Endothelial cell (in vitro differentiated cells): ENCODE results near the gene PPARD. TPM values are rescaled to one million over a fixed set of nuclear protein-coding genes. Genes with fewer than 3 reads are reported as not detected.

ENCODE experiments used
- DNase-seq: peaks from one replicate; pipeline ENCODE4 v3.0.0; 2021; ENCODE audit warnings: low spot score
- H3K27ac Mint-ChIP-seq: one replicate; pipeline ENCODE4 v1.8.0; 2021; ENCODE audit warnings: mixed read lengths, inconsistent platforms; ENCODE audit not compliant: unreplicated experiment
- H3K27me3 Mint-ChIP-seq: one replicate; pipeline ENCODE4 v1.8.0; 2021; ENCODE audit warnings: mild to moderate bottlenecking, moderate library complexity, mixed read lengths, inconsistent platforms; ENCODE audit not compliant: unreplicated experiment
- H3K36me3 Mint-ChIP-seq: one replicate; pipeline ENCODE4 v1.8.0; 2021; ENCODE audit warnings: mild to moderate bottlenecking, low read depth, mixed read lengths, inconsistent platforms; ENCODE audit not compliant: unreplicated experiment
- H3K4me1 Mint-ChIP-seq: one replicate; pipeline ENCODE4 v1.8.0; 2021; ENCODE audit warnings: mild to moderate bottlenecking, mixed read lengths, inconsistent platforms; ENCODE audit not compliant: unreplicated experiment
- H3K4me3 Mint-ChIP-seq: one replicate; pipeline ENCODE4 v1.8.0; 2021; ENCODE audit warnings: mild to moderate bottlenecking, mixed read lengths, inconsistent platforms; ENCODE audit not compliant: unreplicated experiment
- H3K9me3 Mint-ChIP-seq: one replicate; pipeline ENCODE4 v1.8.0; 2021; ENCODE audit warnings: mixed read lengths, inconsistent platforms; ENCODE audit not compliant: unreplicated experiment
- total RNA-seq: library from RNA; stranded (reverse); fragmentation: NEBNext Ultra II Directional; extraction: Animal tissue kit (Norgen Biotek cat#: 25700); gene quantifications from one replicate; pipeline ENCODE4 v1.2.1, GENCODE V29; 2021; ENCODE audit not compliant: unreplicated experiment
- TF ChIP-seq, protein P1 (sequence below): fragments of 200-600 bp; sonication (generic); IDR thresholded peaks from one replicate; pipeline ENCODE4 v1.5.0; 2021; ENCODE audit warnings: antibody characterized with exemption; ENCODE audit not compliant: unreplicated experiment

Gene PPARD
- total RNA-seq, 1 donor from 2014 or later = 38.7 TPM

DNA sequence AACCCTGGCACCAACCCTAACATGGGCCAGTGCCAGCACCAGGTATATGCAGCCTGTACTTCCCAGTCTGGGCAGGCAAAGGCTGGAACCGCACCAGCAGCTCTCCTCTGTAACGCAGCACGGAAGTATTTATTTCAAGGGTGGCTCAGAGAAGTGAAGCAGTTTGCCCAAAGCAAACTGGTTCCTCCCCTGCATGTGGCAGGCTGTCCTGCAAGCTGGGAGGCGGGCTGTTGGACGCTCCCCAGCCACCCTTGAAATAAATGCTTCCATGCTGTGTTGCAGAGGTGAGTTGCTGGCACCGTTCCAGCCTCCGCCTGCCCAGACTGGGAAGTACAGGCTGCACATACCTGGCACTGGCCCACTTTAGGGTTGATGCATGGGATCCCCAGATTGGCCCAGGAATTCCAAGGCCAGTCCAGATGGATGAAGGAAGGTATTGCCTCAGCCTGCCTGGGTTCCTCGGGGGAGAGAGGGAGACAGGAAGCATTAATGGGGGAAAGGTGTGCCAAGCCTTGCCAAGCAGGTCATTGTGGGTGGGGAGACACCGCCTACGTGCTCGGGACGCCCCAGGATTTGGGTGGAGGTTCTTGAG lies 49.8 kb downstream of the PPARD start:
- Mint-ChIP-seq H3K4me3 (no peak overlapping the region), H3K27me3 (peaks cover 5% of the 10 kb centered on the region), H3K4me1 (peaks cover 40% of the 10 kb centered on the region), H3K36me3 (peaks cover under 1% of the 10 kb centered on the region), H3K27ac (peak overlapping the region; percentile 64), H3K9me3 (no peaks in the 10 kb centered on the region)
- DNase-seq = no peak
- TF ChIP-seq, protein P1, sequence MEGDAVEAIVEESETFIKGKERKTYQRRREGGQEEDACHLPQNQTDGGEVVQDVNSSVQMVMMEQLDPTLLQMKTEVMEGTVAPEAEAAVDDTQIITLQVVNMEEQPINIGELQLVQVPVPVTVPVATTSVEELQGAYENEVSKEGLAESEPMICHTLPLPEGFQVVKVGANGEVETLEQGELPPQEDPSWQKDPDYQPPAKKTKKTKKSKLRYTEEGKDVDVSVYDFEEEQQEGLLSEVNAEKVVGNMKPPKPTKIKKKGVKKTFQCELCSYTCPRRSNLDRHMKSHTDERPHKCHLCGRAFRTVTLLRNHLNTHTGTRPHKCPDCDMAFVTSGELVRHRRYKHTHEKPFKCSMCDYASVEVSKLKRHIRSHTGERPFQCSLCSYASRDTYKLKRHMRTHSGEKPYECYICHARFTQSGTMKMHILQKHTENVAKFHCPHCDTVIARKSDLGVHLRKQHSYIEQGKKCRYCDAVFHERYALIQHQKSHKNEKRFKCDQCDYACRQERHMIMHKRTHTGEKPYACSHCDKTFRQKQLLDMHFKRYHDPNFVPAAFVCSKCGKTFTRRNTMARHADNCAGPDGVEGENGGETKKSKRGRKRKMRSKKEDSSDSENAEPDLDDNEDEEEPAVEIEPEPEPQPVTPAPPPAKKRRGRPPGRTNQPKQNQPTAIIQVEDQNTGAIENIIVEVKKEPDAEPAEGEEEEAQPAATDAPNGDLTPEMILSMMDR = no peak

DNA sequence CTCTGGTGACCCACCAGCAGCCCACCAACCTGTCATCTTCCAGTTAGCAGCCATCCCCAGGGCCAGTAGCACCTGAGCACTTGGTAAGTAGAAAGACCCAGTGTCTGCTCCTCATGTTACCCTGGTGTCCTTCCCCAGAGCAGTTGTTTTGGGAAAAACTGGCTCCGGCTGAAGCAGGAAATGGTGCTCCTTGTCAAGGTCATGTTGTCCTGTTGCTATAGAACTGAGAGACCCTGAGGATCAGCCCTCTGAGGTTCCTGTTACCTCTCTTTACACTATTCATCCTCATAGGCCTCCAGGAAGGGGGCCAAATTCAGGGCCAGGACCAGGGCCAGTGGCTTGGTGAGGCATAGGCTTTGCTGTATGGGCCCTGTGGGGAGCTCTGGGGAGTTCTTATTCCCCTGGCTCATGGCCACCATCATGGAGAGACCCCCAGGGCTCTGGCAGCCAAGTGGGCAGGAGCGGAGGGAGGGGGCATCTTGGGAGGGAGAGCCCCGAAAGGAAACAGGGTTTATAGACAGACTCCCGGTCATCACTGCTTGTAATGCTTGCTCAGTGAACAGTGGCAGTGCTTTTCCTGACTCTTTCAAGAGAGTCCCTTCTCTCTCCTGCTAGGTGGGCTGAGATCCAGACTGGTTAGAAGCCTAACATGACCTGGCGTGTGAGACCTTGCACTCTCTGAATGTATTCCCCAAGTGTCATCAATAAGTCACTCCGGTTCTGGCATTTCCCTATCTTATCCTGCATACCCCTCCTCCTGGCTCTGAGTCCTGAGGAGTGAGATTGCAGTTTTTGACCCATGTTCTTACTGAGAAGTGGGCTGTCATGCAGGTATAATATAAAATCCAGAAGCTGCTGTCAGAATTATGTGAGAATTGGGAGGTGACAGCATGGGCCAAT lies 50.7 kb downstream of the PPARD start:
- peaks cover 6% of the 10 kb centered on the region for H3K36me3 Mint-ChIP-seq

DNA sequence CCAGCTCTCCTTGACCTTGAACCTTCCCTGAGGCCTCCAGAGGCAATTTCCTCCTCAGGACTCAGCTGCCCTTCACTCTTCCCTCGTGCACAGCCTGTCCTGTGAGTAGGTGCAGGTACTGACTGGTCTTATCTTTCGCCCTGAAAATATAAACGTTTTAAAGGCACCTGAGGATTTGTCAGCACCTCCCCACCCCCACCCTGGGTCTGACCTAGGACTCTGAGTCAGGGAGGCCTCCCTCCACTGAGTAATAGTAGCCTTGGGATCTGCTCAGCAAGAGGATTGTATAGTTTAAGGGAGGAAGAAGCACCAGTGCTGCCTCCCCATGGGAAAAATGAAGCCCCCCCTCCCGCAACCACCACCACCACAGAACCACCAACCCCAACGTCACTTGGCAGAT lies 54.6 kb downstream of the PPARD start:
- Mint-ChIP-seq H3K27me3 (peaks cover 6% of the 10 kb centered on the region), H3K36me3 (peaks cover 11% of the 10 kb centered on the region), H3K4me3 (no peak overlapping the region), H3K4me1 (peaks cover 25% of the 10 kb centered on the region), H3K9me3 (no peaks in the 10 kb centered on the region), H3K27ac (no peak overlapping the region)
- DNase-seq = no peak
- TF ChIP-seq, protein P1 = no peak

More for the DNA sequence above, 50.7 kb downstream of the PPARD start:
- Mint-ChIP-seq H3K27me3 (peaks cover 7% of the 10 kb centered on the region), H3K4me1 (peaks cover 41% of the 10 kb centered on the region), H3K9me3 (no peaks in the 10 kb centered on the region), H3K4me3 (no peak overlapping the region), H3K27ac (peak overlapping the region; percentile 13)
- TF ChIP-seq, protein P1 = no peak
- DNase-seq = no peak

DNA sequence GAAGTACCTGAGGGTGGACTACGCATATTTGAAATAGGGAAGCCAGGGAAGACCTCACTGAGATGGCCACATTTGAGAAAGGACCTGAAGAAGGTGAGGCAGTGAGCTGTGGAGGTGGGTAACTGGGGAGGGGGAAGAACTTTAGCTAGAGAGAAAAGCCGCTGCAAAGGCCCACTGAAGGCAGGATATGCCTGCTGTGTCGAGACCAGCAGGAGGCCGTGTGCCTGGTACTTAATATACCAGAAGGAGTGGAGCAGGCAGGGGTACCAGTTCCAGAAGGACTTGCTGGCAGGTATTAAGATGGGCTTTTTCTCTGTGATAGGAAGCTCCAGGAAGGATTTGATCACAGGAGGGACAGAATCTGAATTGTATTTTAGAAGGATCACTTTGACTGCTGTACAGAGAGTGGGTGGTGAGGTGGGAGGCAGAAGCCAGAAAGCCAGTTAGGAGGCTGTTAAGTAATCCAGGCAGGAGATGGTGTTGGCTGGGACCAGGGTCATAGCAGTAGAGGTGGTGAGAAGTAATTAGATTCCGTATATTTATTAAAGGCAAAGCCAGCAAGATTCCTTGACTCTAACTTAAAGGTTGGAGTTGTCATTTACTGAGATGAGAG lies 55.6 kb downstream of the PPARD start:
- peaks cover 11% of the 10 kb centered on the region for H3K36me3 Mint-ChIP-seq
- TF ChIP-seq, protein P1 = no peak
- H3K27ac Mint-ChIP-seq = no peak overlapping the region
- H3K27me3 Mint-ChIP-seq = peaks cover 6% of the 10 kb centered on the region
- no peak for DNase-seq
- H3K4me1 Mint-ChIP-seq = peaks cover 17% of the 10 kb centered on the region
- H3K4me3 Mint-ChIP-seq = no peak overlapping the region
- no peaks in the 10 kb centered on the region for H3K9me3 Mint-ChIP-seq
